PFSK-1 (cell line): Measurements from ENCODE around the gene SLC39A7.

Source experiments
- POLR2AphosphoS5 ChIP-seq: IDR thresholded peaks from 2 replicates; pipeline ENCODE4 v1.6.1; 2012; ENCODE audit warnings: low read depth, mild to moderate bottlenecking, control low read depth, low read length, moderate library complexity
- SIN3A ChIP-seq: IDR thresholded peaks from 2 replicates; pipeline ENCODE4 v1.6.1; 2012; ENCODE audit warnings: mild to moderate bottlenecking, low read length, moderate library complexity, borderline replicate concordance; ENCODE audit not compliant: insufficient read depth
- TAF1 ChIP-seq: IDR thresholded peaks from 2 replicates; pipeline ENCODE4 v1.6.1; 2012; ENCODE audit warnings: low read length, control low read depth, borderline replicate concordance; ENCODE audit not compliant: insufficient read depth
- TF ChIP-seq, protein P1 (sequence below), 2 experiments: IDR thresholded peaks; 2 replicates each; pipeline versions ENCODE4 v1.6.1 to v1.8.0; 2011 to 2012; ENCODE audit warnings: low read depth in 2 of 2, low read length in 2 of 2, control low read depth in 1 of 2, inconsistent platforms in 1 of 2, mild to moderate bottlenecking in 1 of 2, moderate library complexity in 1 of 2; ENCODE audit not compliant: insufficient read depth in 1 of 2

DNA sequence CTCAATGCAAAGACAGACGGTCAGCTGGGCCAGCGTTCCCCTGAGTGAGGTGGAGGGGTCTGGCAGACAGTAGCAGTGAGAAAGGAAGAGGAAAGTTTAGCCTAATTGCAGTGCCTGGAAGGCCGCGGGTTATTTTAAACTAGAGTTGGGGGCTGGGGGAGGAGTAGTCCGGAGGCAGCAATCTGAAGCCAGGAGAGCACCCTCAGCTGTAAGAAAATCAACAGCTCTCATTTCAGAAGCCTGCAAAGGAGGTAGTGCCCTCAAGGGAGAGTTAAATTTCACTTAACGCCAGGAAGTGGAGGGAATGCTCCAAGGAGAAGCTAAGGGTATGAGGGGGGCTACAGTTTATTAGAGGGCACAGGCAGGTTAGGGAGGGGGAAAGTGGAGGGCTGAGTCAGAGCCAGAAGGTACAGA is 34.6 kb downstream of the SLC39A7 start:
- TF ChIP-seq TAF1 = no peak
- TF ChIP-seq POLR2AphosphoS5 = no peak
- TF ChIP-seq, protein P1, sequence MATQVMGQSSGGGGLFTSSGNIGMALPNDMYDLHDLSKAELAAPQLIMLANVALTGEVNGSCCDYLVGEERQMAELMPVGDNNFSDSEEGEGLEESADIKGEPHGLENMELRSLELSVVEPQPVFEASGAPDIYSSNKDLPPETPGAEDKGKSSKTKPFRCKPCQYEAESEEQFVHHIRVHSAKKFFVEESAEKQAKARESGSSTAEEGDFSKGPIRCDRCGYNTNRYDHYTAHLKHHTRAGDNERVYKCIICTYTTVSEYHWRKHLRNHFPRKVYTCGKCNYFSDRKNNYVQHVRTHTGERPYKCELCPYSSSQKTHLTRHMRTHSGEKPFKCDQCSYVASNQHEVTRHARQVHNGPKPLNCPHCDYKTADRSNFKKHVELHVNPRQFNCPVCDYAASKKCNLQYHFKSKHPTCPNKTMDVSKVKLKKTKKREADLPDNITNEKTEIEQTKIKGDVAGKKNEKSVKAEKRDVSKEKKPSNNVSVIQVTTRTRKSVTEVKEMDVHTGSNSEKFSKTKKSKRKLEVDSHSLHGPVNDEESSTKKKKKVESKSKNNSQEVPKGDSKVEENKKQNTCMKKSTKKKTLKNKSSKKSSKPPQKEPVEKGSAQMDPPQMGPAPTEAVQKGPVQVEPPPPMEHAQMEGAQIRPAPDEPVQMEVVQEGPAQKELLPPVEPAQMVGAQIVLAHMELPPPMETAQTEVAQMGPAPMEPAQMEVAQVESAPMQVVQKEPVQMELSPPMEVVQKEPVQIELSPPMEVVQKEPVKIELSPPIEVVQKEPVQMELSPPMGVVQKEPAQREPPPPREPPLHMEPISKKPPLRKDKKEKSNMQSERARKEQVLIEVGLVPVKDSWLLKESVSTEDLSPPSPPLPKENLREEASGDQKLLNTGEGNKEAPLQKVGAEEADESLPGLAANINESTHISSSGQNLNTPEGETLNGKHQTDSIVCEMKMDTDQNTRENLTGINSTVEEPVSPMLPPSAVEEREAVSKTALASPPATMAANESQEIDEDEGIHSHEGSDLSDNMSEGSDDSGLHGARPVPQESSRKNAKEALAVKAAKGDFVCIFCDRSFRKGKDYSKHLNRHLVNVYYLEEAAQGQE (IDR thresholded peaks at IDR 0.05; ENCODE audit: insufficient read depth in 1 of 2, low read depth in 2 of 2, low read length in 2 of 2) = no peak
- TF ChIP-seq SIN3A = no peak
